T47D (cell line): ENCODE measurements around the gene ENGASE.

Source experiments
- DNase-seq, 2 experiments: peaks; one replicate each; pipeline versions ENCODE4 v3.0.0 to v3.0.0-alpha.2; 2011 to 2012; ENCODE audit warnings: low read depth in 1 of 2, low spot score in 1 of 2
- JUND ChIP-seq: IDR thresholded peaks from 2 replicates; pipeline ENCODE4 v1.6.1; 2012; ENCODE audit warnings: low read depth
- in situ Hi-C: cut with HindIII; loops from 2 replicates; pipeline ENCODE4 v1.10.0; 2016; ENCODE audit warnings: low sequenced_read_pairs, low pct_unique_long_range_greater_than_20kb

ENGASE gene

DNA sequence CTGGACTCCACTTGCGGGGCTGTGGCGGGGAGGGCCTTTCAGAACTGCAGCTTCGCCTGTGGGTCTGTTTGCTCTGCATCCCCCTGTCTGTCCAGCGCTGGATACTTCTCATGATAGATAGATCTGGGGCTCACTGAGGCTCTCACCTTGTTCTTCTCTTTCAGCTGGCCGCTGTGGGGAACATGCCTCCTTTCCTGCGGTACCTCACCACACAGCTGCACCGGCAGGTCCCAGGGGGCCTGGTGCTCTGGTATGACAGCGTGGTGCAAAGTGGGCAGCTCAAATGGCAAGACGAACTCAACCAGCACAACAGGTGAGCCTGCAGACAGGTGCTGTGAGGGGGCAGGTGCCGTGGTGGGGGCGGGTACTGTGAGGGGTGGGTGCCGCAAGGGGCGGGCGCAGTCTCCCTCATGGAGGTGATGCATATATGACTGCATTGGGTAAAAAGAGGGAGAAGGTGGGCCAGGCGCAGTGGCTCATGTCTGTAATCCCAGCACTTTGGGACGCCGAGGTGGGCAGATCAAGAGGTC is 6.2 kb downstream of the ENGASE start:
- in situ Hi-C loops: no loop called here
- no peak for DNase-seq
- no peak for TF ChIP-seq JUND

DNA sequence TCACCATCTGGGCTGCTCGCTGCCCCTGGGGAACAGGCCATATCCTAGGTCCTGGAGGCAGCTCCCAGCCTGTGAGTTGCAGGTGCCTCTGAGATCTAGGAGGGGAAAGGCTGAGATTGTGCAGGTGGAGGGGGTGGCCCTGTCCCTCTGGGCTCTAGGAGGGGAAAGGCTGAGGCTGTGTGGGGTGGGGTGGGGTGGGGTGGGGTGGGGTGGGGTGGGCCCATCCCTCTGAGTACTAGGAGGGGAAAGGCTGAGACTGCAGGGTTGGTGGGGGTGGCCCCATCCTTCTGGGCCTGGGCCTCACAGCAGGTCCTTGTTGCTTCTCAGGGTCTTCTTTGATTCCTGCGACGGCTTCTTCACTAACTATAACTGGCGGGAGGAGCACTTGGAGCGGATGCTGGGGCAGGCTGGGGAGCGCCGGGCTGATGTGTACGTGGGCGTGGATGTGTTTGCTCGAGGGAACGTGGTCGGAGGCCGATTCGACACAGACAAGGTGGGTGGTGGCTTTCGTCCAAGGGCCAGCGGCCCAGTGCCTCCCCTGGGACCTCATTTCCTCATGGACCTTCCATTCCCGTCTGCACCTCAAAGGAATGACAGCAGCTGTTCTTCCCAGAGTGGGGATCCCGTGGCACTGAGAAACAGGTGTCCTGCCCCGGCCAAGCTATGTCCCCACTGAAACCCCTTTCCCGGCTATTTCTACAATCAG is 7.1 kb downstream of the ENGASE start:
- DNase-seq: no peak
- in situ Hi-C loops: no loop called here
- no peak for TF ChIP-seq JUND

DNA sequence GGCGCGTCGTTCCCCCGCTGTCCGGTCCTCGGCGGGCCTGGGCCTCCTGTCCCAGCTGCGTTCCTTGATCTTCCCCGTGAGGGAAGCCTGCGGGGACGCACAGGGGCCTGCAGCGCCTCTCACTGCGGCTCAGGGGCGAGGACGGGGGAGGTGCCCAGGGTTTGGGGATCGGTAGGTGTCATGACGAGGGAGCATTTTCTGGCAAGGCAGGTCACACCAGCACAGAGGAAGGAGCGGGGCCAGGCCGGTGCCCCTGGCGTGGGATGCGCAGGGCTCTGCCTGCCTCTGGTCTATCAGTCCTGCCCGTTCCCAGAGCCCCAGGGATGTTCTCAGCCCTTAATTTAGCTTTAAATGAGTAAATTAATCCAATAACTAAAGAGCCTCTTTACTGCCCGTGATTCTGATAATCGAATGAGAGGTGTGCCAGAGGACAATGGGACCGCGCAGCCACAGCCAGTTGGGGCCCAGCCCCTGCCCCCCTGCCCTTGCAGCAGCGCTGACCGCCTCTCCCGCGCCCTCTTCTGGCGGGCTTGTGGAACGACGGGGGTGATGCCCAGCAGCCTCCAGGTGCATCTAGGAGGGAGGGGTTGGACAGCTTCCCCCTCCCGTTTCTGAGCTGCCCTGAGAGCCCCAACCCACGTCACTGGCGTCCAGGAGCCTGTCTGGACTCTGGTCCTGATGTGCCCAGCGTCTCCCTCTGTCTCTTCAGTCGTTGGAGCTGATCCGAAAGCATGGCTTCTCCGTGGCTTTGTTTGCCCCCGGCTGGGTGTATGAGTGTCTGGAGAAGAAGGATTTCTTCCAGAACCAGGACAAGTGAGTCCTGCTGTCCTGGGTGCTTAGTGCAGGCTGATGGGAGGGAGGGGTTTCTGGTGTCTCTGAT is 7.9 kb downstream of the ENGASE start:
- peak; percentile 65 to 88 for DNase-seq
- in situ Hi-C loops: no loop called here
- no peak for TF ChIP-seq JUND

DNA sequence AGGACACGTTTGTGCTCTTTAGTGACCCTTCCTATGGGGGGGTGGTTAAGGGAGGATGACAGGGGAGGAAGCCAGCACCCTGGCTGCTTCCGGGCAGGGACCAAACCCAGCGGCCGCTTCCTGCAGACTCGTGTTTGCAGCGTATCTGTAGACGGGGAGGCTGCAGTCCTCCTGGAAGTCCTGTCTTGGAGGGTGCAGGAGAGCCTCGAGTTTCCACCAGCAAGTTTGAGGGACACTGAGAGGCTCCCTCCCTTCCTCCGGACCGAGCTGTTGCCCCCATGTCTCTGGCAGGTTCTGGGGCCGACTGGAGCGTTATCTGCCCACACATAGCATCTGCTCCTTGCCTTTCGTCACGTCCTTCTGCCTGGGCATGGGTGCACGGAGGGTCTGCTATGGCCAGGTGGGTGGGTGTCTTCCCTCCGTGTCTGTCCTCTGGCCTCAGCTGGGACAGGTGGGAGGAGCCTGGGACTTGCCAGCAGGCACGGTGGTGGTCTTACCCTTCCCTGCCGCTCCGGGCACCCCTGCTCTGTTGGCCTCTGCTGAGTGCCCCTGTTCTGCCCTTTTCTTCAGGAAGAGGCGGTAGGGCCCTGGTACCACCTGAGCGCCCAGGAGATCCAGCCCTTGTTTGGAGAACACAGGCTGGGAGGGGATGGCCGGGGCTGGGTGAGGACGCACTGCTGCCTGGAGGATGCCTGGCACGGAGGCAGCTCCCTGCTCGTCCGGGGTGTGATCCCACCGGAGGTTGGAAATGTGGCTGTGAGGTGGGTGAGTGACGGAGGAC is 8.8 kb downstream of the ENGASE start:
- in situ Hi-C loops: no loop called here
- TF ChIP-seq JUND: no peak
- DNase-seq: no peak

DNA sequence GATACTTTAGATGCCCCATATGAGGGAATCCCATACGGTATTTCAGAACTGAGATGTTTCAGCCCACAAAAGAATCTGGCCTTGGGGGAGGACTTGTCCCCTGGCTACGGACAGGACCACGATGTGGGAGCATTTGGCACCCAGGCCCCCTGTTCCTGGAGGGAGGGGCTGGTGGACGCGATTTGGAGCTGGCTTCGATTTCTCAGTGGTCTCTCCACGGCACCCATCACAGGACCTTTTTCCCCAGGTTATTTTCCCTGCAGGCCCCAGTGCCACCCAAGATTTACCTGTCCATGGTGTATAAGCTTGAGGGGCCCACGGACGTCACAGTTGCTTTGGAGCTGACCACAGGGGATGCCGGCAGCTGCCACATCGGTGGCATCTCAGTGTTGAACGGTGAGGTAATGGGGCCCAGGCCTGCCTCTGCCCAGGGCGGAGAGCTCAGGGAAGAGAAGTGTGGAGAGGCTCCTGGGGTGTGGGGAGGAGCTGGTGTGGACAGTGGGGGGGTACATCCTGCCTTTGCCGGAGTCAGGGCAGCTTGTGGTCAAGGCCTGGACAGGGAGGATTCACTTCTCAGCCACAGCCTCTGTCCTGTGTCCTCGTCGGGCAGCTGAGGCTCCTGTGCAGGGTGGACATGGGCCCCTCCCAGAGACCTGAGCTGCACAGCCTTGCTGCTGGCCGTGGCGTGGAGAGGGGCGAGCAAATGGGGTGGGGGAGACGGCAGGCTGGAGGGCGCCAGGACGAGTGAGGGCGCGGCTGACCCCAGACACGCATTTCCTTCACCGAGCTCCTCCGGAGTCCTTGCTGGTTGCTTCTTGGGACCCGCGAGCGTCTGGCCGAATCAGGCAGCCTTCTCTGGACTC is 9.9 kb downstream of the ENGASE start:
- in situ Hi-C loops: no loop called here
- no peak for TF ChIP-seq JUND
- no peak for DNase-seq

DNA sequence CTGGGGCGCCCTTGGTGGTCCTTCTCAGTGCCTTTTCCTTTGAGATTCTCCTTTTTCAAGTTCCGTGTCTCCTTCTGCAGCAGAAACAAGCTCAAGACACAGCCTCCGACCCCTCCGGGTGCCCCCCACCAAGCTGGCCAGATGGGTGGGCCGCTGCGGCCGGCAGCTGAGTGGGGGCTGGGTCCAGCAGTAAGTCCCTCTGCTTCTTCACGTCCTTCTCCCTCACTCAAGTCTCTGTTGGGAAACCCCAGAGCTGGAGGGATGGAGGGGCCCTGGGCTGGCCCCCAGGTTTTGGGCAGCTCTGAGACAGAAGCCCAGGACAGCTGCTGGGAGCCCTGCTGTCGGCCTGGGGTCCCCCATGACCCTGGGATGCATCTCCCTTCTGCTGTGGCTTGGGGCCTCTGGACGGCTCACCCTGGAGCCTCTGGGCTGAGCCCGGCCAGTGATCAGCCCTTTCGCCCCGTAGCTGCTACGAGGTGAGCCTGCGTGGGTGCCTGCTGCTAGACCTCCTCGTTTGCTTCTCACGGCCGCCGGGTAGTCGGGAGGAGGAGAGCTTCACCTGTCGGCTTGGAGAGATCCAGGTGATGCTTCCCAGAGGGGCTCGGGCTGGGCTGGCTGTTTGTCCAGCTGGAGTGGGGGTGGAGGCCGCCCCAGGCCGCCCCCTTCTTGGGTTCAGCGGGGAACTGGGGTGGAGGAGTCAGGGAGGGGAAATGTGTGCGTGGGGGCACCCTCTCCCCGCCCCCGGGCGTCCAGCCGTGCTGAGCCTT is 10.7 kb downstream of the ENGASE start:
- no peak for TF ChIP-seq JUND
- no peak for DNase-seq
- in situ Hi-C loops: no loop called here

DNA sequence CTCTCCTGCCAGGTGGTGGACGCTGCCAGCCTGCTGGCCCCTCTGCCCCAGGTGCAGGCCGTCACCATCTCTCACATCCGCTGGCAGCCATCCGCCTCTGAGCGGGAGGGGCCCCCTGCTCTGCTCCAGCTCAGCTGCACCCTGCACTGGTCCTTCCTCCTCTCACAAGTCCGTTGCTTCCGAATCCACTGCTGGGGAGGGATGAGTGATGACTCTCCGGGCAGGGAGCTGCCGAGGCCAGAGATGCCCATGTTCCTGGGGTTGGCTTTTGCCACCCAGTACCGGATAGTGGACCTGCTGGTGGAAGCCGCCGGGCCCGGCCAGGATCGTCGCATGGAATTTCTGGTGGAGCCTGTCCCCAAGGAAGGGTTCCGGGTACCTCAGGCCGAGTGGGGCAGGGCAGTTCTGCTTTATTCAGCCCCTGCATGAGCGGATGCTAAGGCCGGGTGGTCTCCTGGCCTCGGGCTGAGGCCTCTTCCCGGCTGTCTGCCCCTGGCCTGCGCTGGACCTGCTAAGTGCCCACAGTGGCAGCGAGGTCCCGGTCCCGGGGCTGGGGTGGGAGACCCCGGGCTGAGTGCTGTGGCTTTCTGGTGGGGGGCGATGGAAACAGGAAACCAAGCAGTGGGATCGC is 11.4 kb downstream of the ENGASE start:
- in situ Hi-C loops: no loop called here
- no peak for DNase-seq
- TF ChIP-seq JUND: no peak

DNA sequence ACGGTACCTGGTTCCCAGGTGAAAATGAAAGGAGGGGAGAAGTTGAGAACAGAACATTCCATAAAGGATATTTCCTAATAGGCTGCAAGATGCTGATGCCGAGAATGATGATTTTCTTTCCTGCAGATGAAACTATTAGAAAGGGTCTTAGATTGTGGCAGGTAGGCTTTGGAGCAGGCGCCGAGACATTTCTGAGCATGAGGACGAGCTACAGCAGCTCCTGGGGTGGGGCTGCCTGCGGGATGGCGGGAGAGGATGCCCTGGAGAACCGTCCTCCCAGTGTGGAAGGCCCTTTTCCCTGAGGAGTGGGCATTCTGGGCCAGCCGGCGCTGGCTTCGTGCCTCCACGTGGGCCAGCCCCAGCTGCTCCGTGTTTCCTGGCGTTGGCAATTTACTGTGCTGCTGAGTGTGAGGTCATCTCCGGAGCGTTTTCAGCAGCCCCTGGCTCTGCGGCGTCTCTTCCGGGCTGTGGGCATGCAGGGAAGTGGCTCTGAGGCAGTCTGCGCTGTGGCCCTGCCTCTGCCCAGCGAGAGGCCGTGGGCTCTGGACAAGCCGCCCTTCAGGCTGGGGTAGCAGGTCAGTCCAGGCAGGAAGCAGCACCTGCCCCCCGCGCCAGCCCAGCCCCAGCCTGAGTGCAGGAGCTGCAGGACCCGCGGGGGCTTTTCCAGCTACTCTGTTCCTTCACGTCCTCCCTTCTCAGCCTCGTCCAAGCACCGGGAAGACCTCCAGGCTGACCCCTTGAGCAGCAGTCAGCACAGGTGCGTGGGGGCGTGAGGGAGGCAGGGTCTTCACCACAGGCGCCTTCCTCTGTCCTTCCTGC is 12.2 kb downstream of the ENGASE start:
- in situ Hi-C loops: no loop called here
- DNase-seq: no peak
- no peak for TF ChIP-seq JUND

DNA sequence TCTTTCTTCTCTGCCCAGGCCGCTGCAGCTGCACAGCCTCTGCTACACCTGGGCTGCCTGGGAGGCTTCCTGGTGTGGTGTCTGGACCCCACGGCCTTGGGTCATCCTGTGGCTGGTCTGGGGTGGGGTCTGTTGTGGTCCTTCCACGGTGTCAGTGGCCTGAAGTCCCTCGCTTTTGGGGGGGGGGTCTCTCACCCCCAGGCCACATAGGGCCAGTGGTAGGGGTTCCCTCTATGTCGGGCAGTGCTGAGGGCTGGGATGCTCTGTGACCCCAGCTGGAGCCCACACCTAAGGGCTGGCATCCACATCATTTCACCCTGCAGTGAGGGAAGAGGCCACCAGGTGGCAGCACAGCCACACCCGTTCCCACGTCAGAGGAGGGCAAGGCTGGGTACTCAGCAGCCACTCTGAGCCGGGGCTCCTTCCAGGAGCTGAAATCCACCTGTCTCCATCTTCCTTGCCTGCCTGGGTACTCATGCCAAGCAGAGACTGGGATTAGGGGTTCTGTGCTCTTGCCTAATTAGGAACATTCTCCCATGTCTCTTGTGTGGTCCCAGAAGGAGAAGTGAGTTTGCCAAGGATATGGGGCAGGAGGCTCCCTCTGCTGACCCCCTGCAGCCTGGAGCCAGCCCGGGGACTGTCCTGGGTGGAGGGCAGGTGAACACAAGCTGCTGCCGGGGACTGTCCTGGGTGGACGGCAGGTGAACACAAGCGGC is 13.0 kb downstream of the ENGASE start:
- peak; percentile 76 to 98 for DNase-seq
- in situ Hi-C loops: no loop called here
- no peak for TF ChIP-seq JUND
